NB4 (cell line): ENCODE data around the gene UGT2B17.

Source experiments
- CTCF ChIP-seq: IDR thresholded peaks from one replicate; pipeline ENCODE4 v1.5.1; 2012; ENCODE audit warnings: low read depth, low read length
- POLR2A ChIP-seq: IDR thresholded peaks from 2 replicates; pipeline ENCODE4 v1.6.1; 2011; ENCODE audit warnings: mild to moderate bottlenecking; ENCODE audit not compliant: insufficient read length; ENCODE audit errors: extremely low read depth

DNA sequence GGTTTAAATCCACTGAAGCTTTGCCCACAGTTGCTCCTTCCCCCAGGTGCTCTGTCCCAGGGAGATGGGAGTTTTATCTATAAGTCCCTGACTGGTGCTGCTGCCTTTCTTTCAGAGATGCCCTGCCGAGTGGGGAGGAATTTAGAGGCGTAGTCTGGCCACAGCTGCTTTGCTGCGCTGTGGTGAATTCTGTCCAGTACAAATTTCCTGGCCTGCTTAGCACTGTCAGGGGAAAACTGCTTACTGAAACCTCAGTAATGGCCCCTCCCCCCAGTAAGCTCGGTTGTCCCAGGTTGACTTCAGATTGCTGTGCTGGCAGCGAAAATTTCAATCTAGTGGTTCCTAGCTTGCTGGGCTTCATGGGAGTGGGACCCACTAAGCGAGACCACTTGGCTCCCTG lies 40.1 kb downstream of the UGT2B17 start:
- no peak for TF ChIP-seq CTCF
- TF ChIP-seq POLR2A: no peak
